ENCODE results near the gene AXL.
A peak's percentile ranks its signal among the peaks of the same experiment; 100 is the strongest.
"Not testable (repeated sequence)": the region's sequence is repeated elsewhere in the genome, so short reads cannot be mapped to it uniquely, and the experiment has no call there.

The AXL gene

DNA sequence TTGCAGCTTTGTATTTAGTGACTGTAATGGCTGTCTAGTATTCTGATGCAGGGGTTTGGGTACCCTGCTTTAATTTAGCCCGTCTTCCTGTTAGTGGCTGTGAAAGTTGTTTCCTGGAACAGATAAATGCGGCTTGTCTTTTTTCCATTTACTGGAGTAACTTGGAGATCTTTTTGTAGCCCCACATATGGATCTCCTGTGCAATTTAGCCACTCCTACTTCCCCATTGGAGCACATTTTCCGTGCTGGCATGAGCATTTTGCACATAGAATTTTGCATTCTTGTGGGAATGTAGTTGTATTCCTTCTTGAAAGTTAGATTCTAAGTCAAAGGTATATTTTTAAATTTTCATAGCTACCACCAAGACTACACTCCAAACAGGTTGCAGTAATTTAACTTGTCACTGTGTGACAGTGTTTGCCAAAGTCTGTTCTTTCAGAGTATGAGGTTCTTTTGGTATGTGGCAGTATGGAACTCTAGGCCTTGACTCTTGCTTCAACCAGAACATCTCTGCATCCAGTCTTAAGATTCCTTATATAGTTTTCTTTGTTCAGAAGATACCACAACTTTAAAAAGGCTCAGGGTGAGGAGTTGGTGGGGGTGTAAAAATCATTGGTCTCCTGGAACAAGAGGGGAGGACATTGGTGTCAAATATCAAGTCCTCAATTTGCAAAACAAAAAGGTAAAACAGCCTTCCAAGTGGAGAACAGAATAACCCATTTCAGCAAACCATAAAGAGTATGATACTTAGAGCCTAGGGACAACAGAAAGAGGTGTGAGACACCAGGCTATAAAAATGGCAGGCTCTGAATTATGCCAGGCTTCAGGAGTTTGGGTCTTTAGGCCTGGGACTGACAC, 69.9 kb downstream of the AXL start:
- no peak for DNase-seq

DNA sequence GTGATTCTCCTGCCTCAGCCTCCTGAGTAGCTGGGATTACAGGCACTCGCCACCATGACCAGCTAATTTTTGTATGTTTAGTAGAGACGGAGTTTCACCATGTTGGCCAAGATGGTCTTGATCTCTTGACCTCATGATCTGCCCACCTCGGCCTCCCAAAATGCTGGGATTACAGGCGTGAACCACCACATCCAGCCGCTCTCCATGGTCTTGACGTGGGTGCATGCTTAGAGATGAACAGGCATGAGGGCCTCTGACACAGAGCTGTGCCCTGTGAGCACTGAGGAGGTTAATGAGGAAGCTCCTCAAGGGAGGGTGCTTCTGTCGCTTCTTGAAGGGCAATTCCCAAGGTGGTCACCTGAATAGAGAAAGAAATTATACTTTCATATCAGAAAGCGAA, 70.8 kb downstream of the AXL start:
- not testable (repeated sequence) for DNase-seq

DNA sequence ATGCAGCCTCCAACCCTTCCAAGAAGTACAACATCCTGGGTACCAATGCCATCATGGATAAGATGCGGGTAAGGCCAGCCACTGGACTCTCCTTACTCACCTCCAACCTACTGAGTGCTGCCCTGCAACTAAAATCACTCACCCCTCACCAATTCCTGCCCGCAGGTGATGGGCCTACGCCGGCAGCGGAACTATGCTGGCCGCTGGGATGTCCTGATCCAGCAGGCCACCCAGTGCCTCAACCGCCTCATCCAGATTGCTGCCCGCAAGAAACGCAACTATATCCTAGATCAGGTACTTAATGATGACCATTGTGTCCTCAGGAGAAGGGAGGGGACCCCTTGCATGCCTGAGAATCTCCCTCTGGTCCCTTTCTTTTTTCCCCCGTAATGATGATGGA, 75.4 kb downstream of the AXL start:
- no peak for DNase-seq

DNA sequence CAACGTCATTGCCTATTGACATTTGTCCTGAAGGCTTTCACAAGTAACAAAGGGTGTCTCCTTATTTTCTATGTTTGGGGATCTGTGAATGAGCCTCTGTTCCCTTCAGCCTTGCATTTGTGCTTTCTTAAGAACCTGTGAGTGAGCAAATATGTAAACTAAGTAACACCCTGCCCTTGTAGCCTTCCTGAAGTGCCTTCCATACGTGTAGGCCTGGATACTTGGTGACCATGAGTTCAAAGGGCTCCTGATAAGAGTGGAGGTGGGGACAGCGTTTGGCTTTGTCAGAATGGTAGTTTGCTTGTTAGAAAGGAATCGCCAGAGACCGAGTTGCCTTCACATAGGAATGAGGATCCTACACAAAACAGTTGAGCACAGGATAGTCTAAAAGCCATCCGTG, 76.5 kb downstream of the AXL start:
- DNase-seq = no peak

DNA sequence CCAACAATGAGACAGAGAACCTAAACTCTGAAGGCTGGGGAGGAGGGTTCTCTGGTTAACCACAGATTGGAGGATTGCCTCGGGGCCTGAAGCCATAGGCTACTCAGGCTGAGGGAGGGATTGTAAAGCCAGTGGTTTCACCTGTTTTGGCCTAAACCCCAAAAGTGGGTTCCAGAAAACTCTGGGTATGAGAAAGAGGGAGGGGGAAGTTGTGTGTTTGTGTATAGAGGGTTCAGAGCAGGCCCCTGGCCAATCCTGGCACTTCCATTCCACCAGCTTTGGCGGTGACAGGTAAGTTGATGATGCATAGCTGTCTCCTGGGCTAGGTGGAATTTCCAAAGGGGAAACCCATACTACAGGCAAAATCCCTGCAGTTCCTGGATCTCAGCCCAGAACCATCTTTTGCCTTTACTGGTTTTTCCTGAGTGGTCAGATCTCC, 77.4 kb downstream of the AXL start:
- DNase-seq = no peak

DNA sequence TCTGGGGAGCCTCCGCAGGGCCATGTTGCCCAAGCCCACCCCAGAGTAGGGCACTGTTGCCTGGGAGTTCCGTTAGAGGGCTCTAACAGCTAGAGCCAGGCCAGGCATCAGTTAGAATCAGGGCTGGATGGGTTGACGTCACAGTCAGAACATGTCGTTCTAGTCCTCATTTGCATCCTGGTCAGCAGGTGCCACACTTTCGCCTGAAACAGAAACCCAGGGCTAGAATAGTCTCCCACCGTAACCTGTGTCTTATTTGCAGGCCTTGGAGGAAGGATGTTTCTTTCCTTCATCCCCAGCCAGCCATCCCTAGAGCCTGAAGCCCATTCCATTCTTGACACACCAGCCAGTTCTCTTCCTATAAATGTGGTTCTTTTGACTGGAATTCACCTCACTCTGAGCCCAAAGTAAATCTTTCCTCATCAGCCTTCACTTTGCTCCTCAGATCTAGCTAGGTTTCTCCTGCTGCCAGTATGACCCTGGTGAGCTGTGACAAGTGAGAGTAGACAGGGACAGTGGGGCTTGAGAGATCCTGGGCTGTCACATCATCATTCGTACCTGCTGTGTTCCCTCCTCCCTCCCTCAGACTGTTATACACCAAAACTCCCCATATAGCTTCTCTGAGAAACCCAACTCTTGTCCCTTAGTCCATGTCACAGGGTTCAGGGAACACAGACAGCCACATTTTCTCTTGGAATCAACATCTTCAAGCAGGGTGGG, 78.8 kb downstream of the AXL start:
- no peak for DNase-seq

DNA sequence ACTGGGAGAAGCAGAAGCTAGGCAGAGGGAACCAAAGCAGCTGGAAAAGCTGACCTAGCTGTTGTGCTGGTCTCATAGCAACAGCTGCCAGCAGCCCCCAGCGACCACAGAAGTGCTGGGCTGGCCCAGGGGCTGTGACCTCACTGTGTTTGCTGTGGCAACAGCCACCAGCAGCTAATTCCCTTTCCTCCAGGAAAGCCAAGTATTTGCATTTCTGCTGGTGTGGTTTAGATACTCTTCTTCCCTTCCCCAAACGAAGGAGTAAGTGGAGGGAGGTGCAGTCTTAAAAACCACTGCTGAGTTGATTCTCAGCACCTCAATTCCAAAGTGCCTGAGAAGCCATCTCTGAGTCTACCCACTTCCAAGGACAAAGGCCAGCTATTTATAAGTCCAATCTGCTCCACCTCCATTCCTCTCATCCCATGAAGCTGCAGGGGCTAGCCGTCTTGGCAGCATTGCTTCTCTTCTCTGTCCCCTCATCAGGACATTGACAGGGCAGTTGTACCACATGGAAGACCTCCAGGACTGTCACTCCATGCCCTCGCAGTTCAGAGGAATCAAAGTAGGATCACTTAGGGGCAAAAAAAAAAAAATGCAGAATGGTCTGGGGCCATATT, 79.4 kb downstream of the AXL start:
- peak; percentile 69 to 81 for DNase-seq

DNA sequence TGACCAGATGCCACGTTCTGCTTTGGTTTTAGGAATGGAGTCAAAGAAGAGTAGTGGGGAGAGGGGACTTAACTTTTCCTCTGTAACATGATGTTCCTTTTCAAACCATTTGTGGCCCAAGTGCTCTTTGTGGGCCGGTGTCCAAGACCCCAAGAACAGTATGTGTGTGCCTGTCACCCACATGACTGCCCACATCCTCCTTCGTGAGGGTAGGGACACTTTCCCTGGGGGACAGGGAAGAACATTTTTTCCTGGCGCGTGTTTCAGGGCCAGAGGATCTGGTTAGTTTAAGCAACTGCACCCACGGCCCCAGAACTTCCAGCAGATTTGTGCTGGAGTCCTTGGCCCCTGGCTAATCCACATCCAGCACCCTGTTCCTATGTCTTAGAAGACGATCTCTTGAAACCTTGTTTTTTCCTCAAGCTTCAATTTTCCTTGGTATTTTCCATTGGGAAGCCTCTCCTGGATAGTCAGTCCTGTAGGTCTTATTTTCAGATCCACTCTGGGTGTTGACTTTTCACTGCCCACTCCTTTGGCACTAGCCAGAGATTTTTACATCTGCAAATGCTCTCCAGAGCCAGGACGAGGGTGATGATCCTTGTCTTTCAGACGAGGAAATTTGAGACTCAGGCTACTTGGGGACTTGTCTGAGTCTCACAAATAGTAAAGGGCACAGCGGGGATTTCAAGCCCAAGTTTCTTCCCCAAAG, 80.2 kb downstream of the AXL start:
- DNase-seq = no peak

DNA sequence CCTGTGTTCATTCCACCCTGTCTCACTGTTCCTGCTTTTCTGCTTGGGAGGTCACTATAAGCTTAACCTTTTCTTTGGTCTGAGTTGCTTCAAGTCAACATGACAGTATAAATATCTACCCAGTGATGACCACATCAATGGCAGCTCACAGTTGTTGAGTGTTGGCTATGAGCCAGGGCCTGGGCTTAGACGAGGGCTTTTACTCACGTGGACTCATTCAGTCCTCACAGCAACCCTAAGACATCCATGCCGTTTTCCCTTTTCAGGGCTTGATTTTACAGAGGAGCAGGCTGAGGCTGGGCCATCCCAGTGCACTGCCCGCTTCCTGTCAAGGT, 80.7 kb downstream of the AXL start:
- no peak for DNase-seq

DNA sequence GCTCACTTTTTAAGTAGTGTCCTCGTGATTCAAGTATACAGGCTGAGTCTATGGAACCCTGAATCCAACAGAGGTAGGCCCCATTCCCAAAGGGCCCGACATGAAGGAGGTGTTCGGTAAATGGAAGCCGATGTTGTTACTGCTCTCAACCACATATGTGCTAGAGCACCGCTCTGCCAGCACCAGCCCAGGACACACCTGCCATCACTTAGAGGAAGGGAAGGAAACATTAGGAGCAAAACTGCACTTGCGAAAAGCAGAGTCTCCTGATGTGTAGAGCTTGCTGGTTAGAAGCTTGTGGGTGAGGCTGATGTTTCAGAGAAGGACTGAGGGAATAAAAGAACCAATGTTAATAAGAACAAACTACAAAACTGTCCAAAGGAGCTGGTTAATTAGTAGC, 81.5 kb downstream of the AXL start:
- DNase-seq = no peak

DNA sequence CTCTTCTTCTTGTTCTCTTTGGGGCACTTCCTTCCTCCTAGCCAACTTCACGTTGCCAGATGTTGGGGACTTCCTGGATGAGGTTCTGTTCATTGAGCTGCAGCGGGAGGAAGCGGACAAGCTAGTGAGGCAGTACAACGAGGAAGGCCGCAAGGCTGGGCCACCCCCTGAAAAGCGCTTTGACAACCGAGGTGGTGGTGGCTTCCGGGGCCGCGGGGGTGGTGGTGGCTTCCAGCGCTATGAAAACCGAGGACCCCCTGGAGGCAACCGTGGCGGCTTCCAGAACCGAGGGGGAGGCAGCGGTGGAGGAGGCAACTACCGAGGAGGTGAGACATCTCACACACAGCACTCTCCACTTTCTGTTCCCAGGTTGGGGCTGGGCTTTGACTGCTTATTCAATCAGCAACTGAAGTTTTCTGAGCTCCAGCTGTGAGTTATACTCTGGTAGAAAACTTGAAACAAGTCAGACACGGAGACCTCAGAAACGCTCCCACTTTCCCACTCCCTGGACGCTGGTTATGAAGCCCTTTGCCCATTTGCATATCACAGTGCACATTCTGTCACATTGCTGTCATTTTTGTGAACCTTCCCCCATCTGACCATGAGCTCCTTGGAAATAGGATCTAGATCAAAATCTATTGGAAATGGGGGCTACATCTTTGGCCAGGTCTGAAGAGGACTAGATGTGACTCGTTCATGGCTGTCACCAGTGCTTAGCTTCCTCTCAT, 83.8 kb downstream of the AXL start:
- DNase-seq = peak in 1 of 2 donors; percentile 38

DNA sequence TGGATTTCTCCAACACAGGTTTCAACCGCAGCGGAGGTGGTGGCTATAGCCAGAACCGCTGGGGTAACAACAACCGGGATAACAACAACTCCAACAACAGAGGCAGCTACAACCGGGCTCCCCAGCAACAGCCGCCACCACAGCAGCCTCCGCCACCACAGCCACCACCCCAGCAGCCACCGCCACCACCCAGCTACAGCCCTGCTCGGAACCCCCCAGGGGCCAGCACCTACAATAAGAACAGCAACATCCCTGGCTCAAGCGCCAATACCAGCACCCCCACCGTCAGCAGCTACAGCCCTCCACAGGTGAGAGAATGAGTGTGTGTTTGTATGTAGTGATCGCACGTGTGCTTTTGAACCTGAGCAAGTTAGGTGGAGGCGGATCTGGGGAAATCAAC, 84.9 kb downstream of the AXL start:
- DNase-seq = no peak

DNA sequence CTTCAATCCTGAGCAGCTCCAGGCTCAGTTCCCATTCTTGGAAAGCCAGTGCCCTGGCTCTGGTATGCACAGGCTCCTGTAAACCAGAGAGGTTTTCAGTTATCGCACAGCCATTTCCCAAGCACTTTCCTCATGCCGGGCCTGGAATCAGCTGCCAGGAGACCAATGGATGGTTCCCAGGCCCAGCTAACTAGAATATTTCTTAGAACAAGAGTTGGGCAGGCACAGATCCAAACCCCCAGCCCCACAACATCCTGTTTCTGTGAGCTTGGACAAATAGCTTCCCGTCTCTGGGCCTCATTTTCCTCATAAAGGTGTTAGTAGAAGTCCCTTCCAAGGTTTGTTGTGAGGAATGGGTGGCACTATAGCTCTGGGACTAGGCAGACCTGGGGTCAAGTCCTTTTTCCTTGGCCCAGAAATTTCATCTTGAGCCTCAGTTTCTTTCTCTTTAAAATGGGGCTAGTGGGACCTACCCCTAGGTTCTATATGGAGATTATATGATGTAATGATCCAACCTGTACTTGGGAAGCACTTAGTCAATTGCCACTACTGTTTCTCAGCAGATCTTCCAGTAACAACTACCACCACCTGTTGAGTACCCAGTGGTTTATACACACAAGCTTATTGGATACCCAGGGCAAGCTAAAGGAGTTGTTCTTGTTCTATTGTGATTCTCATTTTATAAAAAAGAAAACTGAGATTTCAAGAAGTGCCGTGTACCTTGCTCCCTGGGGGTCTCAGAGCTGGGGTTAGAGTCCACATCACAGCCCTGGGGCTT, 85.9 kb downstream of the AXL start:
- DNase-seq = no peak

DNA sequence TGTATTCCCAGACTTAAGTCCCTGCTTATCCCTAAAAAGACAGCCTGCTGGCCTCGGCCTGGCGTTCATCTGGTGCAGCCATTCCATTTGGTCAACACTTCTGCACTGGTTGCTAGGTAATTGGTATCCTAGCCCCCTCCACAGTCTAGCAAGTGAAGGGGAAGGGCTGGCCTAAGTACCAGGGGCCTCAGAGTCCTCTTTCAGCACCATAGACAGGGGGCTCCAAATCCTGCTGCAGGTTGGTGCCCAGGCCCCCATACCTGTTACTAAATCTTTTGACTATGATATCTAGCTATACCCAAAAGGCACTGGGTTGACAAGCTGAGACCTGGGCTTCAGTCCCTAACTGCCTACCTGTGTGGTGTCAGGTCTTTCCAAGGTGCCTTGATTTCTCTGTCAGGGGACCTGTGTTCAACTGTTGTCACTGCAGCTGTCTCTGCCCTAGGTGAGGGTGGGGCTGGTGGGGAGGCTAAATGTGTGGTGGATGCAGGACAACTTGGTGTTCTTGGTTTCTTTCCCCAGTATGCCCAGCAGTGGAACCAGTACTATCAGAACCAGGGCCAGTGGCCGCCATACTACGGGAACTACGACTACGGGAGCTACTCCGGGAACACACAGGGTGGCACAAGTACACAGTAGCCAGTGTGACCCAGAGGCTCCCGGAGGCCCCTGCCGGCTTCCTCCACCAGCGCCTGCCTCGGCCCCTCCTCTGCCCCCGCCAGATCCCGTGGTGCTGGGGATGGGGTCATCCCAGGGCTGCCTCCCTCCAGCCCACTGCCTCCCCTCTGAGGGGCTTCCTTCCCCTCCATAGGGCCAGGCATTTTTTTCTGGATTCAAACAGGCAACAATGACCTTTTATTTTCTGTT, 87.1 kb downstream of the AXL start:
- DNase-seq = no peak

DNA sequence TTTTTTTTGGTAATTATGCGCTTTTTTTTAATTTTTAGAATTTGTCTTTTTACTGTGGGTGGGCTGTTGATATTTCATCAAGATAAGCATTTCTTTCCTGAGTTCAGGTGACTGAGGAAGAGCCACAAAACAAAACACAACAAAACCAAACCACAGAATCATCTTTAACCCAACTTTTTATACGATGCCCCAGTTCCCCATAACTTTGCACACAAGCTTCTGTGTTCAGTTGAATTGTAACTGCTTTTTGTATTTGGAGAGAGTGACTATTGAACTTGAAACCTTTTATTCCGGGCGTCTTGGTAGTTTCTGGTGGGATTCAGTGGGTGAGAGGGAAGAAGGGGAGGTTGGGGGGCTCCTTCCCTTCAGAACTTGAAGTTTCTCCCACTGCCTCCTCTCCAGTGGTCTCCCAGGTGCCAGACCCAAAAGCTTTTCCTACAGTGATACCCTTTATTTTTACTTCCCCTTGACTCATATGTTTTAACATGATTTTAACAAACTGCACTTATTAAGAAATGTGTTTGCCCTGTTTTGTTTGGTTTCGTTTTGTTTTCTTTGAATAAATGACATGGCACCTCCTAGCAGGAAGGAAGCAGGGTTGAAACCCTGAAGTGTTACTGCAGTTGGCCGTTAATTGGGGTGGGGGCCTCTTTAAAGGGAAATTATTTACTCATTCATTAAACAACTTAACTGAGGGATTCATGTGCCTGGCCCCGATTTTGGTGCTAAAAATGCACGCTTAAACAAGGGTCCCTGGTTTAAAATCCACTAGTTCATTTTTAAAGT, 88.3 kb downstream of the AXL start:
- peak in 1 of 2 donors; percentile 30 for DNase-seq

DNA sequence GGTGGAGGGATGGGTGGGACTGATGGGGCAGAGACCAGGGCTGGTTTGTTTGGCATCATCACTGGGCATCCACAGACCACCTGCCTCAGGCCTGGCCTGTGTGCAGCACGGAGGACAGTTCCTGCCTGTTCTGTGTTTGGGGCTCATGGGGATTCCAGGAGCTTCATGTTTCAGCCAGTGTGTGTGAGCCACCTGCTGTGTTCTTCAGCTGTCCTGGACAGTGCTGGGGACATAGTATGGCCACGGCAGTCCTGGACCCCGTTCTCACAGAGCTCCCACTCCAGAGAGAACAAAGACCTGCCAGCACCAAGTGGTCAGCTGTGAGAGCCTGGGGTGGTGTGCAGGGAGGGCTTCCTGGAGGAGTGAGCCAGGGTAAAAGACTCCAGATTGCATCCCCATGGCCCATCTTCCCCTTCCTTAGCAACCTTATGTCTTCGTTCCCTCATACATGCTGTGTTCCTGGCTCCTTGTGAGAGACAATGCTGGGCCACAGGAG, 89.0 kb downstream of the AXL start:
- no peak for DNase-seq

DNA sequence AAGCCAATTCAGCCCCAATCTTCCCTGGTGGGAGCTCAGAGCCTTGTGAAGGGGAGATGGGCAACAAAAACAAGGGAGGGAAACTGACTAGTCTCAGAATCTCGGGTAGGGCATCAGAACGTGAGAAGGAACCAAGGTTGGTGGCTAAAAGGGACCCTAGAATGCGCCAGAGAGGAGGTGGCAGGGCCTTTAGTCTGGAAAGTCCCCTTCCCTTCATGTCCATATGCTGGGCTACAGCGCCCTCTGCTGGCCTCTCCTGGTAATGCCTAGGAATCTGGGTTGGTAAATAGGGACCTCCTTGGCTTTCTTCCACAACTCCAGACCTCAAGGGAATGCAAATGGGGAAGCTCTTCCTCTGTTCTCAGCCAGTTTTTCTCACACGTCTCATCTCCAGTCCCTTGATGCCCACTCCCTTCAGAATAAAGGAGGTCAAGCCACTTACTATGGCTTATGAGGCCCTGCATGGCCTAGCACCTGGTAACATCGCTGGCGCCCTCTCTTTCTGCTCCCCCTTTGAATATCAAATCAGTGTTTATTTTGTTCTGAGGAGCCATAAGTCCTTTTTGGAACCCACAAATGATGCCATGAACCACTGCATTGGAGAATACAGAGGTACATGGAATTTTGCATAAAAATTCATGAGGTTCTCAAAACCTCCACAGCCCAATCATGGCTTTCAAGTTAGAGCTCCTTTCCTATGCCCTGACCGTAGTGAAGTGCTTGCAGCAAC, 89.6 kb downstream of the AXL start:
- DNase-seq = peak; percentile 82 to 100

DNA sequence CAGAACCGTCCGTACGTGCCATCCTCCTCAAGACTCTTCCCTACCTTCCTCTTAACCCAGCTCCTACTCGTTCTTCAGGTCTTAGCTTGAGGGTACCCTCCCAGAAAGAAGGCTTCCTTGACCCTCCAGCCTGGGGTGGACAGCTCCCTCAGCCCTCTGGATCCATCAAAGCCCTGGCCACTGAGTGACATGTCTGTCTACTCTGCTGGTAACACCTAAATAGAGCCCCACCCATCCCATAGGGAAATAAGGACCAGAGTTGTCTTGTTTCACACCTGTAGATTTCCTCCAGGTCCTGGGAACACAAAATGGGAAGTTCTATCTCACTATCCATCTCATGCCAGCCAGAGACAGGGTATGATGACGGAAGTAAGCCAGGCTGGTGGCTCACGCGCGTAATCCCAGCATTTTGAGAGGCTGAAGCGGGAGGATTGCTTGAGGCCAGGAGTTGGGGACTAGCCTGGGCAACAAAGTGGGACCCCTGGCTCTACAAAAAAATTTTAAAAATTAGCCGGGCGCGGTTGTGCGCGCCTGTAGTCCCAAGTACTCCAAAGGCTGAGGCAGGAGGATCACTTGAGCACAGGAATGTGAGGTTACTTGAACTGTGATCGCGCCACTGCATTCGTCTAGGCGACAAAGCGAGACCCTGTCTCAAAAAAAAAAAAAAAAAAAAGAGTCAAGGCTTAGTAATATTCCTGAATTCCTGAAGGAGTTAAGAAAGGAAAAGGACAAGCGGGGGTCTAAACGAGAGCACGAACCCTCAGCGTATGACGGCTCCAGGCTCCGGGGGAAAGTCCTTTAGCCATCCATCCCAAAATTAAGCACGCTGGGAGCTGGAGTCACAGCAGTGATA, 90.4 kb downstream of the AXL start:
- DNase-seq = peak in 1 of 2 donors; percentile 23
